Activated naive CD8-positive, alpha-beta T cell (primary cell): ENCODE results near the gene RAB3C.

ENCODE experiments used
- H3K27ac Mint-ChIP-seq: one replicate; pipeline ENCODE4 v1.8.0; 2021; ENCODE audit warnings: mixed read lengths
- H3K27me3 Mint-ChIP-seq: one replicate; pipeline ENCODE4 v1.8.0; 2021; ENCODE audit warnings: mixed read lengths
- H3K36me3 Mint-ChIP-seq: one replicate; pipeline ENCODE4 v1.8.0; 2021; ENCODE audit warnings: mixed read lengths
- H3K4me1 Mint-ChIP-seq: one replicate; pipeline ENCODE4 v1.8.0; 2021; ENCODE audit warnings: low read depth, mixed read lengths
- H3K4me3 Mint-ChIP-seq: one replicate; pipeline ENCODE4 v1.8.0; 2021; ENCODE audit warnings: mild to moderate bottlenecking, mixed read lengths
- H3K9me3 Mint-ChIP-seq: one replicate; pipeline ENCODE4 v1.8.0; 2021; ENCODE audit warnings: low read depth, mixed read lengths

The RAB3C gene

DNA sequence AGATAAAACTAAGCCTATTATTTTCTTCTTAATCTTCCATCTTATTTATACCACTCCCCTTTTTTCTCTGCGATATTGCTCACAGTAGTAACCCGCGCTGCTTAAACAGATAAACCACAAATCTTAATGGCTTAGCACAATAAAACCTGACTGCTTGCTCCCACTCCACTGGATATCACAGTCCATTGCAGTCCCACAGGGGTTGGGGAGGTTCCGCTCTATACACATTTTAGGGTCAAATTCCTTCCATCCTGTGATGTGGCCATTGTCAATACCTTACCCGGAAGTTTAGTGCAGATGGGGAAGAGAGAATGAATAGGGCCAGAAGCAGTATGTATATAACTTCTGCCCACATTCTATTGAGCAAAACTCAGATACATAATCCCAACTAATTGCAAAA lies 193.7 kb downstream of the RAB3C start:
- H3K4me1 Mint-ChIP-seq, result no peaks in the 10 kb centered on the region
- no peak overlapping the region for H3K27ac Mint-ChIP-seq
- H3K27me3 Mint-ChIP-seq, result peaks cover 9% of the 10 kb centered on the region
- H3K9me3 Mint-ChIP-seq, result no peaks in the 10 kb centered on the region
- no peaks in the 10 kb centered on the region for H3K36me3 Mint-ChIP-seq
- no peak overlapping the region for H3K4me3 Mint-ChIP-seq

DNA sequence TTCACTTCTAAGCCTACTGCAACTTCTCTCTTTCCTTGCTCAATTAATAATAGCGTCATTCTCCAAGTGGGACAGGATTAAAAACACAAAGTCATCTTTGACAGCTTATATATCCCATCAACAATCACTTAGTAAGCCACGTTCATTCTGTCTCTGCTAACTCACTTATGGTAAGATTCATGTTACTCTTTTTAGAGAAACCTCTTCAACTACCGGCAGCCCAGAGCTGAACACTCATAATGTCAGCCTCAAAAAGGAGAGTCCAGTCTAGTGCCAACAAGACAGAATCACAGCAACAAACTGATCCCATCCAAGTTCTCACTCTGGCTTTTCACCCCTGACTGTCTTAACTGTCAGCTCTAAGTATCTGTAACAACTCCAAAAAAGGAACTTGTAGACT lies 196.0 kb downstream of the RAB3C start:
- Mint-ChIP-seq H3K27ac (no peak overlapping the region), H3K4me3 (no peak overlapping the region), H3K36me3 (no peaks in the 10 kb centered on the region), H3K27me3 (peaks cover 10% of the 10 kb centered on the region), H3K9me3 (no peaks in the 10 kb centered on the region), H3K4me1 (no peaks in the 10 kb centered on the region)

DNA sequence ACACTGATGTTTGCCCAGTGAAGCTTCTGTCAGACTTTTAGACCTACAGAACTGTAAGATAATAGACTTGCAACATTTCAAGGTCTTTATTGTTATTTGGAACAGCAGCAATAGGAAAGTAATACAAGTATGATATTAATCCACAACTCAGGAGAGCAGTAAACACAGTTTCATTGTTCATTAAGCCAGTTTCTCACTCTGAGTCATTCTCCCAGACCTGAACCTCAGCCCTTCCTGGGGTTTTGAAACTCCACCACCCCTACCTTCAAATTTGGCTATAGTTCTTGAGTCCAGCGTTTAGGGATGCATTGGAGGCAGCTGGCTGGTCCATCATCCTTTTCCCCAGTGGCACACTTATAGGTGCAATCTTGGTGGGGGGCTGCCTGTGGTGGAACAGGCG lies 203.2 kb downstream of the RAB3C start:
- Mint-ChIP-seq H3K4me3 (no peak overlapping the region), H3K27me3 (peaks cover 5% of the 10 kb centered on the region), H3K36me3 (no peaks in the 10 kb centered on the region), H3K27ac (no peak overlapping the region), H3K9me3 (no peaks in the 10 kb centered on the region), H3K4me1 (no peaks in the 10 kb centered on the region)

DNA sequence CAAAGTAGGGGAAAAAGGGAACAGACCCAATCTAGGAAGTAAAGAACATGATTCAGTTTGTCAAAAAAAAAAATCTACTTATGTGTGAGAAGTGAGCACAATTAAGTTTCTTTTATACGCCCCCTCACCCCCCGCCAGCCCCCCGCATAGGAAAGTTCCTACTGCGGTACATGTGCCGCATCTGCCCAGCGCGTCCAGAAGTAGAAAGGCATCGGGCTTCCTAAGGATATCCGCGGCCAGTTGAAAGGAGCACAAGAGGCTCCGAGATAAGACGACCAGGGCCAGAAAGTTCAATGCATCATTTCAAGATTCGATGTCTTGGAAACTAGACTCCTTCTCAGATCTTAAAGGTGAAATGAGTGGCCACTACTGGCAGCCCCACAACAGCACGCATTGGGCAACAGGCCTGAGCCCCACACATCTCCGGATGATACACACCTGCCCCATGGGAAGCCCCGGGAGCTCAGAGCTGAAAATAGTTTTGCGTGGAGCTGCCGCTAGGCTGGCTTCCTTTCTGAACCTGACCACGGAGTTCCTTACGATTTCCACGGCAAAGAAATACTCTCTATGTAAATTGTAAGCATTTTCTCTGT lies 203.9 kb downstream of the RAB3C start:
- peaks cover 5% of the 10 kb centered on the region for H3K27me3 Mint-ChIP-seq
- no peak overlapping the region for H3K27ac Mint-ChIP-seq
- no peak overlapping the region for H3K4me3 Mint-ChIP-seq
- no peaks in the 10 kb centered on the region for H3K36me3 Mint-ChIP-seq
- H3K9me3 Mint-ChIP-seq, result no peaks in the 10 kb centered on the region
- no peaks in the 10 kb centered on the region for H3K4me1 Mint-ChIP-seq

DNA sequence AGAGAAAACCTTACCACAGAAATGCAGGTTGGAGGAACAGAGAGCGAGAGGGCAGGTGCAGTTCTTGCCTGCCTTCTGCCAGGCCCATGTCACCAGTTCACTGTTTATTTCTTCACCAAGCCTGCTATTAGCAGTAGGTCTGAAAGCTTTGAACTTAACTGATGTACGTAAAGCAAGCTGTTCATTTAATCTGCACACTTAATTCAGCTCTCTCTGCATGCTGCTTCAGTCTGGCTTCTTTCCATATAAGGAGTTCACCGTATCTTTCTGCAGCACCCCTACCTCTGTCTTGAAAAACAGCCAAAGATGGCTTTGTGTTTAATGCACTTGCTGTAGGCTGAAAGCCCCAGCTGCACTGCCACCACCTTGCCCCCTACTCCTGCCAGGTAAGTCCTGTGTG lies 205.1 kb downstream of the RAB3C start:
- no peaks in the 10 kb centered on the region for H3K36me3 Mint-ChIP-seq
- H3K4me3 Mint-ChIP-seq, result no peak overlapping the region
- H3K27me3 Mint-ChIP-seq, result peaks cover 5% of the 10 kb centered on the region
- no peak overlapping the region for H3K27ac Mint-ChIP-seq
- H3K4me1 Mint-ChIP-seq, result no peaks in the 10 kb centered on the region
- no peaks in the 10 kb centered on the region for H3K9me3 Mint-ChIP-seq

DNA sequence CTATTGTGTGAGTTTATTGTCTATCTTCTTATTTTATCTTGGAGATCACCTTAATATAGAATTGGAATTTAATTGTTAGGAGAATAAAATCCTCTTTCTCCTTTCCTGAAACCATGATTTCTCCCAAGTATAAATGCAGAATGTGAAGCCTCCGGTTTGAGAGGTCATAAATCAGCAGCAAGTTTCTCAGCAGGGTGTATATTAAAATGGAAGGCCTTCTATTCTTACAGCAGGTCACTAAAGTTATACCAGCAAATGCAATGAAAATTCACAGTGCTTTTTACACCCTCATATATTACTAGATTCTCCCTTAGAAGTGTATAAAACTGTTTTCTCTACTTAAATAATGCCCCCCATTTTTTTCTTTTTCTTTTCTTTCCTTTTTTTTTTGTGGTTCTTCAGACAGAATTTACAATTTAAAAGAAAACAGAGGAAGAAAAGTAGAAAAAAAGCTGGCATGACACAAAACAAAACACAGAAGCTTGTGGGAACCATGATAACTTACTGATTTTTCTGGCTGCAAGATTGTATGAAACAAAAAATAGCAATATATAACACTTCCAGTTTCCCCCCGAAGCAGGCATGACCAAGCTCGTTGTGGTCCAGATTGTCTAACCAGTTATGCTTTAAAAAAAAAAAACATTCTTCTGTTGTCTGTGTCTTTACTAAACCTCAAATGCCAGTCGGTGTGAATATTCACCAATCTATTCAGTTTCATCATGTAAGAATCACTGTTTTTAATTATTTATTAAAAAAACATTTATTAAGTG lies 211.2 kb downstream of the RAB3C start:
- no peak overlapping the region for H3K27ac Mint-ChIP-seq
- H3K4me1 Mint-ChIP-seq, result no peaks in the 10 kb centered on the region
- no peaks in the 10 kb centered on the region for H3K36me3 Mint-ChIP-seq
- no peaks in the 10 kb centered on the region for H3K9me3 Mint-ChIP-seq
- H3K27me3 Mint-ChIP-seq, result no peaks in the 10 kb centered on the region
- H3K4me3 Mint-ChIP-seq, result no peak overlapping the region

DNA sequence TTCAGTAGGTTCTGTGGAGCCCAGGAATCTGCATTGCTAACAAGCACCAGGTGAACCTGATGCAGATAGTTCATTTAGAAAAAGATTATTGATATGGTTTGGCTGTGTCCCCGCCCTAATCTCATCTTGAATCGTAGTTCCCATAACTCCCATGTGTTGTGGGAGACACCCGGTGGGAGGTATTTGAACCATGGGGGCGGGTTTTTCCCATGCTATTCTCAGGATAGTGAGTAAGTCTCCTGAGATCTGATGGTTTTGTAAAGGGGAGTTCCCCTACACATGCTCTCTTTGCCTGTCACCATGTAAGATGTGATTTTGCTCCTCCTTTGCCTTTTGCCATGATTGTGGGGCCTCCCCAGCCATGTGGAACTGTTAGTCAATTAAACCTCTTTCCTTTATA lies 212.0 kb downstream of the RAB3C start:
- Mint-ChIP-seq H3K4me3 (no peak overlapping the region), H3K4me1 (no peaks in the 10 kb centered on the region), H3K27ac (no peak overlapping the region), H3K36me3 (no peaks in the 10 kb centered on the region), H3K27me3 (peaks cover 1% of the 10 kb centered on the region), H3K9me3 (no peaks in the 10 kb centered on the region)

DNA sequence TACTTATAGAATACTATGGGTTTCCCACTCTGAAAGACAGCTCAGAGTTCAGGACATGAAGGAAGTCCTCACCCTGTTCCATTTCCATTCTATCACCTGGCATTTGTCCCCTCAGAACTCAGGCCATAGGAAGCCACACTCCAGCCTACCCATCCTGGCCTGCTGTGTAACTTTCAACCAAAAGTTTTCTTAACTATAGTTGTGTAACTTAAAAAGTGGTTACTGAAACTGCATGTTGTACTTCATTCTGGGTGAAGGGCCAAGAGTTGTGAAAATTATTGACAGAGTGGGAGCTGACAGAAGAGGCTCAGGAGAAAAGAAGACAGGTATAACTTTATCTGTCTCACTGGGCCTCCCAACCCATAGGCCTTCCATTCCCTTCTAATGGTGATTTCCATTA lies 212.5 kb downstream of the RAB3C start:
- no peaks in the 10 kb centered on the region for H3K9me3 Mint-ChIP-seq
- no peak overlapping the region for H3K27ac Mint-ChIP-seq
- no peaks in the 10 kb centered on the region for H3K4me1 Mint-ChIP-seq
- H3K36me3 Mint-ChIP-seq, result no peaks in the 10 kb centered on the region
- H3K4me3 Mint-ChIP-seq, result no peak overlapping the region
- peaks cover 1% of the 10 kb centered on the region for H3K27me3 Mint-ChIP-seq

DNA sequence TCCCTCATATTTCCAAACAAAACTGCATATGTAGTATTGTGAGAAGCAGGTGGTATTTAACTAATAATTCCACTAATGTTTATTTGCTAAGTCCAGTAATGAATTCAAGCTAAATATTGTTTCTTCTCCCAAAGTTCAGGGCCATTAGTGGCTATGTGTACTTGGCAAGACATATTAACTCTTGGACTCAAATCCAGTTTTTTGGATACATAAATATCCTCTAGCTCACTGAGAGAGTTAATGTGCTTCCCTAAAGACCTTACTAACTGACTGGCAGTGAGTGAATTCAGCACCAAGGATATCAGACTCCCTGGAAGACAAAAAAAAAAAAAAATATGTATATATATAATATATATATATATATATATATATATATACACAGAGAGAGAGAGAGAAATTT lies 214.1 kb downstream of the RAB3C start:
- H3K27ac Mint-ChIP-seq, result no peak overlapping the region
- H3K27me3 Mint-ChIP-seq, result peaks cover 3% of the 10 kb centered on the region
- no peaks in the 10 kb centered on the region for H3K9me3 Mint-ChIP-seq
- H3K4me3 Mint-ChIP-seq, result no peak overlapping the region
- no peaks in the 10 kb centered on the region for H3K36me3 Mint-ChIP-seq
- no peaks in the 10 kb centered on the region for H3K4me1 Mint-ChIP-seq

DNA sequence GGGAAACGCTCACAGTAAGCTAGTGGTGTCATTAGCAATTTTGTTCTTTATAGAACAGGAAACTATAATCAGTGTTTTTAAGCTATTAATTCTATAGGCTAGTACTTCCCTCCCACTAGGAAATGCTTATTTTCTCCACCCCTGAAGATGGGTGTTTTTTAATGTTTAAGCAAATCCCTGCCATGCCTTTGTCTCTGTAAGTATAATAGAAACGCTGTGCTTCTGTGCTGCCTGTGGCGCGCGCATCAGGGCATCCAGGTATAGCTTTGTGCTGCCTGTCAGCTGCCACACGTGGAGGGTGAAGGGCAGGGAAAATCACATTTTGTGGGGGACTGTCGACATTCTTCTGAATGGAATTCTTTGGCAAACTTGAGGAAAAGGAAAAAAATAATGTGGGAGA lies 217.5 kb downstream of the RAB3C start:
- no peaks in the 10 kb centered on the region for H3K4me1 Mint-ChIP-seq
- H3K4me3 Mint-ChIP-seq, result no peak overlapping the region
- peaks cover 3% of the 10 kb centered on the region for H3K27me3 Mint-ChIP-seq
- H3K27ac Mint-ChIP-seq, result no peak overlapping the region
- no peaks in the 10 kb centered on the region for H3K9me3 Mint-ChIP-seq
- H3K36me3 Mint-ChIP-seq, result no peaks in the 10 kb centered on the region

DNA sequence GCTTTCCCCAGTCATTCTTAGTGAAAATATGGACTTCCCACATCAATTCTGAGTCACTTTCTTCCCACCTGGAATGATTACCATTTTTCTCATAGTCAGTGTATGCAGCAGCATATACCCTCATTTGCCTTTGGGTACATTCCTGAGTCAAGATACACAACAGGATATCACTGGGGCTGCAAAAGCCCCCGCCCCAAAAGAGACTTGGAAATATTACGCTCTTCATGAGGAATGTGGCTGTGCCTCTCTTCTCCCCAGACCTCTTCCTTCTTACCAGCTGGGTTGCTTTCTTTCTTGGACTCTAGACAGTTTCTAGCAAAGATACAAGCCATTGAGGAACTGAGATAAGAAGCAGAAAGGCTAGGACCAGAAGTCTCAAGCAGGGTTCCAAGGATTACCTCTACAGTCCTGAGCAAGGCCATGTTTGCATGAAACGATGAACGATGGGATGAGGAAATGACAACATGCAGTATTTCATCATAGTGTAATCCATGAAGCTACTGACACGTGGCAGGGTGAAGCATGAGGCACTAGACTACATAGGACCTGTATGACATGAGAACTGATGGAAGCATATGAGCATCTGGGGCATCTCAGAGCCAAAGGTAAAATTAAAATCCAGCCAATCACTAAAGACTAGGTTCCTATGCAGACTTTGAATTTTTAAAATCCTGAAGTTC lies 218.1 kb downstream of the RAB3C start:
- Mint-ChIP-seq H3K27ac (no peak overlapping the region), H3K36me3 (no peaks in the 10 kb centered on the region), H3K4me1 (no peaks in the 10 kb centered on the region), H3K4me3 (no peak overlapping the region), H3K9me3 (no peaks in the 10 kb centered on the region), H3K27me3 (peaks cover 3% of the 10 kb centered on the region)

DNA sequence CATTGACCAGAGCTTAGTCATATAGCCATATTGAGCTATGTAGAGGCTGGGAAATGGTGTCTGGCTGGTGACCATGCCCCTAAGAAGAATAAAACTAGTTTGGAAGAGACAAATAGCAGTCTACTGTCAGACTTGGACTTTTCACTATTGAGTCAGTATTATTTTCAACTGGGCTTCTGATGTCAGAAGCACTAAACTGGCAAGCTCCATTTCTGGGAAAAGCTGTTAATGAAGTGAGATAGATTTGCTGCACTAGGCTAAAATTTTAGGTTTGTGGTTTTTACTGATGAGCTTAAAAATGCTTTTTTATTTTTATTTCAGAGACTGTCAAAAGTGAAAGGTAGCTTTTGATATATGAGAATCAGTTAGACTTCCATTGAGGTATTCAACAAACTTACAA lies 220.2 kb downstream of the RAB3C start:
- no peaks in the 10 kb centered on the region for H3K4me1 Mint-ChIP-seq
- H3K9me3 Mint-ChIP-seq, result no peaks in the 10 kb centered on the region
- H3K36me3 Mint-ChIP-seq, result no peaks in the 10 kb centered on the region
- H3K4me3 Mint-ChIP-seq, result no peak overlapping the region
- peaks cover 7% of the 10 kb centered on the region for H3K27me3 Mint-ChIP-seq
- H3K27ac Mint-ChIP-seq, result no peak overlapping the region

DNA sequence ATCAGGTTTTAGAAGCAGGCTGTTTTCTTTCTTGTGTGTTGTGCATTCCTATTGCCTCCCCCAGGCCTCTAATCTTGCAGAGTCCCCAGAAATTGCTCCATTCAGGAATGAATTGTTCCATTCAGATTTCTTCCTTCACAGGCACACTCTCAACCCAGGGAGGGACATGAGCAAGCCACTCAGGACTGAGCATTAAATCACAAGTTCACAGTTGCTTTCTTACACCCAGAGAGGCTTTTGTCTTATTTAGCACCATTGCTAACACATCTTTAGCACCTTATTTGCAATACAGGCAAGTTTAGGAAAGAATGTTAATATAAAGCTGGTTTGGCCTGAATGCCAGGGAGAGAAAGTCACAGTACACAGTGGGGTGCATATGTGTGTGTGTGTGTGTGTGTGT lies 221.4 kb downstream of the RAB3C start:
- H3K4me3 Mint-ChIP-seq, result no peak overlapping the region
- no peaks in the 10 kb centered on the region for H3K9me3 Mint-ChIP-seq
- H3K4me1 Mint-ChIP-seq, result no peaks in the 10 kb centered on the region
- no peak overlapping the region for H3K27ac Mint-ChIP-seq
- H3K36me3 Mint-ChIP-seq, result no peaks in the 10 kb centered on the region
- peaks cover 7% of the 10 kb centered on the region for H3K27me3 Mint-ChIP-seq

DNA sequence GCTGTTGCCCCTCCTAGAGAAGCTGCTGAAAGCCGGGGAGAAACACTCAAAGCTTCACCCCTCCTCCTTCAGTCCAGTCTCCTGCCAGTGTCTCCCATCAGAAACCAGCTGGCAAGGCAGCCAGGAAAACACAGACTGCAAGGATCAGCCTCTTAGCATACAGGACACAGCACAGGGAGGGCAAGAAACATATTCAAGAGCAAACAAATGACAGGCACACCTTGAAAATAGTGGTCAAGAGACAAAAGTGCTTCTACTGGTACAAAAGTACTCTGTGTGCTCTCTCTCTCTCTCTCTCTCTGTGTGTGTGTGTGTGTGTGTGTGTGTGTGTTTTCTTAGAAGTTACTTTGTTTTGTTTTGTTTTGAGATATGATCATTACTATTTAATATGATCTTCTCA lies 227.2 kb downstream of the RAB3C start:
- H3K9me3 Mint-ChIP-seq, result no peaks in the 10 kb centered on the region
- no peaks in the 10 kb centered on the region for H3K4me1 Mint-ChIP-seq
- H3K27me3 Mint-ChIP-seq, result peaks cover 4% of the 10 kb centered on the region
- no peak overlapping the region for H3K27ac Mint-ChIP-seq
- H3K36me3 Mint-ChIP-seq, result no peaks in the 10 kb centered on the region
- H3K4me3 Mint-ChIP-seq, result no peak overlapping the region

DNA sequence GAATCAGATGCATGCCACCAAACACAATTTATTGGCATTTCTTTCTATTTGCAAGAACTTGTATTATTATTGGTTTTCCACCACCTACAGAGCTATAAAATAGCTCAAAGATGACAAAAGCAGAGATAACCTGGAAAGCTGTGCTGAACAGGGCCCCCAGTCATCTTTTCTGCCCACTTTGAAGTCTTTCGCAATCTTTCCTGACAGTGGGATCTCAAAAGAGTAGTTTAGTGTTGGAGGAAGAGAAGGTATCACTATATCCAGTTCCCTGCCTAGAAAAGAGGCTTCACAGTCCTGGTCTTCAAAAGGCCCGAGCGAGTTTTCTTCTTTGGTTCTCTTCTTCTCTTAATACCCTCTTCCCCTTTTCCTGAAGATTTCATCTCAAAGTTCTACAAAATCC lies 231.0 kb downstream of the RAB3C start:
- Mint-ChIP-seq H3K27ac (no peak overlapping the region), H3K4me3 (no peak overlapping the region), H3K4me1 (no peaks in the 10 kb centered on the region), H3K9me3 (no peaks in the 10 kb centered on the region), H3K27me3 (no peaks in the 10 kb centered on the region), H3K36me3 (no peaks in the 10 kb centered on the region)
